ENCODE measurements around the gene TMEM80.
A peak's percentile ranks its signal among the peaks of the same experiment; 100 is the strongest.

The TMEM80 gene

DNA sequence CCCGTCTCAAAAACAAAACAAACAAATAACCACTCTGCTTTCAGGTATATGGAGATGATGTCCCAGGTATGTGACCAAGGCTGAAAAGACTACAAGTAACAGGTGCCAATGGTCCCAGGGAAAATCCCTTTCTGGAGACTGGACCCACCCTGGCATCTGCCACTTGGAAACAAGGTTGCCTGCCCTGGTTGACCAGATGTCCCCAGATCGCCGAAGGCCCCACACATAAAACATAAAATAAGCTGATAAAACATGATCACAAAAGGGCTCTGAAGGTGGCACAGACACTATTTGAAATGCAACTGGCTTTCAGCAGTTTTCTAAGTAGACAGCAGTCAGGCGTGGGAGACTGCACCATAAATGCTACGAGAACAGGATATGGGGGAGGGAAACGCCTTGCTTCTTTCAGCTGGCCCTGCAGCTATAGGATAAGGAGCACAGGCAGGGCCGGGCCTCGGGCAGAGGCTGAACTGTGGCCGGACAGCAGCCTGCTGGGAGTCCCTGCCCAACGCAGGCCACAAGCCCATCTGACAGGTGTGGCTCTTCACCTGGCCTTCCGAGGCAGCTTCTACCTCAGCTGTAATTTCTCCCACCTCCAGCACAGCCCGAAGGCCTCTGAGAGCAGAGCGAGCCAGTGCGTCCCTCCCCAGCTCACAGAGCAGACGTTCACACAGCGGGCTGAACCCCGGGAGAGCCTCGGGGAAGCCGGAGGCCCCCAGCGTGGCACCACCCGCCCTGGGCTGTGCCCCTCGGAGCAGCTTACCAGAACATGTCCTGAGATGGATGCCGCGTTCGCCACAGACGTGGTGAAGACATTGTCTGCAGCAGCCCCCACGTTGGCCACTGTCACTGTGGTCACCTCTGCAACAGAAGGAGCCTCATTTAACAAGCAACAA, 4.6 kb upstream of the TMEM80 start:
- H3K27me3 ChIP-seq (ENCODE audit: control insufficient read depth in 1 of 2, insufficient read depth in 1 of 2, low read length in 2 of 2) = no peaks in the 10 kb centered on the region
- no peak overlapping the region for H3K4ac ChIP-seq (ENCODE audit: low read depth in 1 of 2, low read length in 2 of 2)
- no peak overlapping the region for H2BK5ac ChIP-seq (ENCODE audit: low read depth, low read length, poor library complexity, severe bottlenecking)
- H3K9me3 ChIP-seq (ENCODE audit: control insufficient read depth, low read length) = no peaks in the 10 kb centered on the region
- no peak overlapping the region for H3K4me2 ChIP-seq (ENCODE audit: low read length, poor library complexity, severe bottlenecking)
- H2BK12ac ChIP-seq (ENCODE audit: low read length in 2 of 2) = no peak overlapping the region
- H2BK15ac ChIP-seq (ENCODE audit: low read depth, poor library complexity, severe bottlenecking) = no peak overlapping the region
- peaks cover 26% of the 10 kb centered on the region for H3K79me1 ChIP-seq (replicated peaks; ENCODE audit: low read length, poor library complexity, severe bottlenecking)
- no peak overlapping the region for H3K4me3 ChIP-seq (ENCODE audit: insufficient read depth in 1 of 2, low read depth in 1 of 2, low read length in 2 of 2)
- no peak overlapping the region for H4K91ac ChIP-seq (ENCODE audit: low read length)
- H2AK5ac ChIP-seq (ENCODE audit: low read length, severe bottlenecking) = peak overlapping the region; percentile 12
- no peak overlapping the region for H3K23ac ChIP-seq (ENCODE audit: low read length in 2 of 2)
- H2AFZ ChIP-seq (ENCODE audit: low read depth, low read length) = no peak overlapping the region
- H3K27ac ChIP-seq (ENCODE audit: low read length, poor library complexity, severe bottlenecking) = no peak overlapping the region
- peaks cover 35 to 36% of the 10 kb centered on the region in 2 experiments for H3K36me3 ChIP-seq (ENCODE audit: control insufficient read depth in 1 of 2, insufficient read depth in 2 of 2, low read depth in 1 of 2, low read length in 2 of 2)
- H3K14ac ChIP-seq (ENCODE audit: low read length in 2 of 2) = no peak overlapping the region
- no peak overlapping the region for H2BK120ac ChIP-seq (ENCODE audit: low read depth, low read length)
- WGBS = 78% methylated on average over 26 of the region's 27 CpGs
- no peak for DNase-seq
- H3K9ac ChIP-seq (ENCODE audit: low read length) = no peak overlapping the region
- H3K18ac ChIP-seq (ENCODE audit: low read depth in 1 of 2, low read length in 2 of 2) = no peak overlapping the region
- H3K4me1 ChIP-seq (ENCODE audit: control insufficient read depth, insufficient read depth, low read depth, low read length) = peaks cover 41% of the 10 kb centered on the region
- no peak overlapping the region for H4K8ac ChIP-seq (ENCODE audit: low read length)

DNA sequence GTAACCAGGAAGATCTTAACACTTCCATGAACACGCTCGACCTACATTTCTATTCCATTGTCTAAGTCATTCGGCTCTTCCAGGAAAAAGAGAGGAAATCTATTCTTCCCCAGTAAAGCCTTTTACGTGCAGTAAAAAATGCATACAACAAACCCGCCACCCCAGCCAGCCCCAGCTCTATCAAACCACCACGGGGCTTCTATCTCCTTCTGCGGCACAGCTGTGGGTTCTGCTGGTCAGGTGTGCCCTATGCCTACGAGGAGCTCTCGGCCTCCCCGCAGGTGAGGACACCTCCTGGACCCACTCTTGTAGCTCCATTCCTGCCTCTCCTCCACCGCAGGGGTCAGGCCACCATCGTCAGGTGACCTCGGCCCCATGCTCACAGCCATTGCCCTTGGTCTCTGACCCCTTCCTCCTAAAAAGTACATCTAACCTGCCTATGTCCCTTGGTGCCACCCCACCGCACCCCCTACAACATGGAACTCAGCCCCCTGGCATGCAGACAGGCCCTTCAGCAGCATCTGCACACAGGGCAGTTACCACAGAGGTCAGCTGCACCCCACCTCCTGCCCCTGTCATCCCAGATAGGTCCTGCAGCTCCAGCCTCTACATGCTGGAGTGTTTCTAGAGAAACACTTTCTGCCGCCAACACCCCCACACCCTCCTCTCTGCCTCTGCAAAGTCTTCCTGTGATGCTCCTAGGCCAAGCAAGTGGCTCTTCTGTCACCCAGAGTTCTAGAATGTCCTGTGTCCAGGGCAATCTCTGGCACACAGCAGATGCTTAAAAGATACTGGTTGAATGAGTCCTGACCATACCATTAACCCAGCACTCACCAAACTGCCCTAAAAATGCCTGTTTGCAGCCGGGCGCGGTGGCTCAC, 3.7 kb upstream of the TMEM80 start:
- Histone ChIP-seq H3K9me3 (ENCODE audit: control insufficient read depth, low read length) (no peaks in the 10 kb centered on the region), H2BK120ac (ENCODE audit: low read depth, low read length) (no peak overlapping the region), H3K4me2 (ENCODE audit: low read length, poor library complexity, severe bottlenecking) (no peak overlapping the region), H2AK5ac (ENCODE audit: low read length, severe bottlenecking) (no peak overlapping the region), H3K36me3 (ENCODE audit: control insufficient read depth in 1 of 2, insufficient read depth in 2 of 2, low read depth in 1 of 2, low read length in 2 of 2) (peaks cover 26 to 29% of the 10 kb centered on the region in 2 experiments), H3K23ac (ENCODE audit: low read length in 2 of 2) (no peak overlapping the region), H3K27ac (ENCODE audit: low read length, poor library complexity, severe bottlenecking) (no peak overlapping the region), H3K18ac (ENCODE audit: low read depth in 1 of 2, low read length in 2 of 2) (no peak overlapping the region), H3K79me1 (replicated peaks; ENCODE audit: low read length, poor library complexity, severe bottlenecking) (peaks cover 21% of the 10 kb centered on the region), H3K27me3 (ENCODE audit: control insufficient read depth in 1 of 2, insufficient read depth in 1 of 2, low read length in 2 of 2) (no peaks in the 10 kb centered on the region), H2BK5ac (ENCODE audit: low read depth, low read length, poor library complexity, severe bottlenecking) (no peak overlapping the region), H3K14ac (ENCODE audit: low read length in 2 of 2) (peak overlapping the region in 1 of 2 experiments; percentile 42), H4K91ac (ENCODE audit: low read length) (peak overlapping the region; percentile 18), H2BK15ac (ENCODE audit: low read depth, poor library complexity, severe bottlenecking) (no peak overlapping the region), H2AFZ (ENCODE audit: low read depth, low read length) (no peak overlapping the region), H3K4ac (ENCODE audit: low read depth in 1 of 2, low read length in 2 of 2) (peak overlapping the region in 1 of 2 experiments; percentile 13), H3K4me3 (ENCODE audit: insufficient read depth in 1 of 2, low read depth in 1 of 2, low read length in 2 of 2) (no peak overlapping the region), H3K4me1 (ENCODE audit: control insufficient read depth, insufficient read depth, low read depth, low read length) (peaks cover 44% of the 10 kb centered on the region), H3K9ac (ENCODE audit: low read length) (no peak overlapping the region), H4K8ac (ENCODE audit: low read length) (no peak overlapping the region), H2BK12ac (ENCODE audit: low read length in 2 of 2) (no peak overlapping the region)
- no peak for DNase-seq
- 95% methylated on average over 18 of the region's 18 CpGs for WGBS

DNA sequence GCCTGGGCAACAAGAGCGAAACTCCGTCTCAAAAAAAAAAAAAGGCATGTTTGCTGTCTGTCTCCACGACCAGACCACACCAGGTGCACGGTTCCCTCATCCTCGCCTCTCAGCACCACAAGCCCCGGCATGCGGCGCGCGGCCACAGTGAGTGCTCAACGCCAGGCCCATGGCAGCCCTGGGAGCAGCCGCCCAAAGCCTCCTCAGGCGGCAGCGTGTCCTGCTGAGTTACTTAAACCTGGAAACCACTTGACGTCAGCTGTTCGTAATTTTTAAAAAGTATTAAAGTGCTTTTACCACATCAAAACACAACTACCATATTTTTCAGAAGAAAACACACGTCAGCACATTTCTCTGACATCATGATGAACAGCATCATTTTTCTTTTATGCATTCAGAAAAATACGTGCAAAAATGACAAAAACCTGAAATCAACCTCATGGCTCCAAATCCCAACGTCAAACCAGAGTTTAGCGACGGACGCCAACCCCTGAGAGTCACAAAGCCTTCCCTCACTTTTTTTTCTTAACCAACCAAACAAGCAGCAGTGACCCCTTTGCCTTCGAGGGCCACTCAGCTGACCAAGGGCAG, 2.7 kb upstream of the TMEM80 start:
- H2BK12ac ChIP-seq (ENCODE audit: low read length in 2 of 2) = no peak overlapping the region
- H2BK5ac ChIP-seq (ENCODE audit: low read depth, low read length, poor library complexity, severe bottlenecking) = no peak overlapping the region
- peak overlapping the region; percentile 48 for H3K4me2 ChIP-seq (ENCODE audit: low read length, poor library complexity, severe bottlenecking)
- no peaks in the 10 kb centered on the region for H3K27me3 ChIP-seq (ENCODE audit: control insufficient read depth in 1 of 2, insufficient read depth in 1 of 2, low read length in 2 of 2)
- H2BK120ac ChIP-seq (ENCODE audit: low read depth, low read length) = no peak overlapping the region
- DNase-seq = no peak
- no peak overlapping the region for H4K91ac ChIP-seq (ENCODE audit: low read length)
- H3K4ac ChIP-seq (ENCODE audit: low read depth in 1 of 2, low read length in 2 of 2) = no peak overlapping the region
- H4K8ac ChIP-seq (ENCODE audit: low read length) = peak overlapping the region; percentile 12
- no peak overlapping the region for H2AFZ ChIP-seq (ENCODE audit: low read depth, low read length)
- H3K36me3 ChIP-seq (ENCODE audit: control insufficient read depth in 1 of 2, insufficient read depth in 2 of 2, low read depth in 1 of 2, low read length in 2 of 2) = peaks cover 17 to 20% of the 10 kb centered on the region in 2 experiments
- no peaks in the 10 kb centered on the region for H3K9me3 ChIP-seq (ENCODE audit: control insufficient read depth, low read length)
- H3K14ac ChIP-seq (ENCODE audit: low read length in 2 of 2) = no peak overlapping the region
- WGBS = 91% methylated on average over 23 of the region's 23 CpGs
- H2BK15ac ChIP-seq (ENCODE audit: low read depth, poor library complexity, severe bottlenecking) = peak overlapping the region; percentile 6
- H3K4me1 ChIP-seq (ENCODE audit: control insufficient read depth, insufficient read depth, low read depth, low read length) = peaks cover 47% of the 10 kb centered on the region
- peak overlapping the region in 1 of 2 experiments; percentile 70 for H3K4me3 ChIP-seq (ENCODE audit: insufficient read depth in 1 of 2, low read depth in 1 of 2, low read length in 2 of 2)
- H3K18ac ChIP-seq (ENCODE audit: low read depth in 1 of 2, low read length in 2 of 2) = no peak overlapping the region
- H3K9ac ChIP-seq (ENCODE audit: low read length) = peak overlapping the region; percentile 58
- H2AK5ac ChIP-seq (ENCODE audit: low read length, severe bottlenecking) = peak overlapping the region; percentile 16
- H3K79me1 ChIP-seq (replicated peaks; ENCODE audit: low read length, poor library complexity, severe bottlenecking) = peaks cover 15% of the 10 kb centered on the region
- no peak overlapping the region for H3K27ac ChIP-seq (ENCODE audit: low read length, poor library complexity, severe bottlenecking)
- peak overlapping the region in 1 of 2 experiments; percentile 46 for H3K23ac ChIP-seq (ENCODE audit: low read length in 2 of 2)
